Limb (tissue), 2 donors: ENCODE results near the gene TBX18.

Experiments used
- DNase-seq, 2 donors: peaks; one replicate each; pipeline ENCODE4 v3.0.0-alpha.2; 2016; ENCODE audit errors: extremely low spot score in 2 of 2

TBX18 gene

GRCh38 chr6:84764332-84765049, at the start of gene TBX18:
Gene TBX18 (minus strand): TSS chr6:84764598. CDS start chr6:84764181, 417 bp downstream.
- peak; percentile 93 to 95 for DNase-seq

DNA sequence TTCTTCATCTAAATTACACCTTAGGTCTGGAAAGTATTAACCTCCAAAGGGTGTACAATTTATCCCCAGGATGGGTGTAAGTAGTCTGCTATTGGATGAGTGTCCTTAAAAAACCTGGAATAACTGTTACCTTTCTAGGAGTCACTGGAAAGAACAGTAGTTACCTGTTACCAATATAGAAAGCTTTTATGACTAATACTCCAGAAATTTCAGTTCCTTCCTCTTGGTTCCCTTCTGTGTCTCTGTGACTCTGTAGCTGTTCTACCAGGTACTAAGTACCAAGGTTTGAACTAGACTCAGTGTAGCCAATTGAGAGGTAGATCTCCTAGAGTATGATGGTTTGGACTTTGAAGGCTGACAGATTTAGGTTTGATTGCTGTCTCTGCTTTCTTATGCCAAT, 47.0 kb upstream of the TBX18 start:
- DNase-seq, result no peak

GRCh38 chr6:84809455-84809854, 45.1 kb upstream of the TBX18 start:
- DNase-seq, result peak in 1 of 2 donors; percentile 18

GRCh38 chr6:84808491-84809061, 44.2 kb upstream of the TBX18 start:
- DNase-seq, result peak; percentile 35 to 67

GRCh38 chr6:84805145-84805544, 40.7 kb upstream of the TBX18 start:
- no peak for DNase-seq

DNA sequence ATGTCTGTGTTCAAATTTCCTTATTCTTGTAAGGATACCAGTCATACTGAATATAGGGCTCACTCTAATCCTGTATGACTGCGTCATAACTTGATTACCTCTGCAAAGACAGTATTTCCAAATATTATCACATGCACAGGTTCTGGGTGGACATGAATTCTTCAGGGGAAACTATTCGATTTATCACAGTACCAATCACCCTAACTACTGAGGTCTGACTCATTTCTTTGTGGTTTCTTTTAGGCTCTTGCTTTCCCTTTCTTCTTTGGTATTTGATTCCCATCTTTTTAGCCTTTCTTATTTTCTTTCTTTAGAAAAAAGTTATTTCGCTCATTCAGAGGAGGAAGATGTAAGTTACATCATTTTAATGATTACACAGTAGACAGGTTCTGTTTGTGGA, 40.3 kb upstream of the TBX18 start:
- DNase-seq, result no peak

DNA sequence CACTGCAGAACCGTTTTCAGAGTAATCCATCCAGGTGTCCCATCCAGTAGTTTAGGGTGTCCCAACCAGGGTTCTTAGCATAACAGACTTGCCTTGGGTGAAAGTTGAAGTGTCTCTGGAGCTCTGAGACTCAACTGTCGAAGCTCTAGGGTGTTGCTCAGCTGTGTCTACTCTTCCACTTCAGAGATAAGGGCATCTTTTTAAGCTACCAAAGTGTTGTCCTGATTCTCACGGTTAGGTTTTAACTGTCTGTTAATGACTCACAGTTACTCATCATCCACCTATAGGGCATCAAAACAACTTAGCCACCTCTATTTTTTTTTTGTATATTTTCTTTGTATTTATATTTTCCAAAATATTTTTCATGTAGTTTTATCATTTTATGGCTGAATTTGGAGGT, 36.9 kb upstream of the TBX18 start:
- DNase-seq, result no peak

DNA sequence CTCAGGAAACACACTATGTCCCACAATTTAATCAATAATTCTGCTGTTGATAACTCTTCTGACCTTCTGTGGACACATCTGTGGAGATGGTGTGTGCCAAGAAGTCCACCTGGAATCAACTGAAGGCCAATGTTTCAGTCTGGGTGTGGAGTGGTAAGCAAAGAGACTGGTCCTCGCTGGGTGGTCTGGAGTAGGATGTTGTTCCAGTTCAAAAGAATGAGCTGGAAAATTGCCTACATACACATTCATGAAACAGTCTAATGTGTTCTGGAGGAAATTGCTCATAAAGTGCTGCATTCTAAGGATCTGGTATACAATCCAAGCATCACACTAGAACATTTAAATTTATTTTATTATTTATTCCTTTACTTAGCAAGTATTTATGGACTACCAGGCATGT, 33.9 kb upstream of the TBX18 start:
- DNase-seq, result no peak

DNA sequence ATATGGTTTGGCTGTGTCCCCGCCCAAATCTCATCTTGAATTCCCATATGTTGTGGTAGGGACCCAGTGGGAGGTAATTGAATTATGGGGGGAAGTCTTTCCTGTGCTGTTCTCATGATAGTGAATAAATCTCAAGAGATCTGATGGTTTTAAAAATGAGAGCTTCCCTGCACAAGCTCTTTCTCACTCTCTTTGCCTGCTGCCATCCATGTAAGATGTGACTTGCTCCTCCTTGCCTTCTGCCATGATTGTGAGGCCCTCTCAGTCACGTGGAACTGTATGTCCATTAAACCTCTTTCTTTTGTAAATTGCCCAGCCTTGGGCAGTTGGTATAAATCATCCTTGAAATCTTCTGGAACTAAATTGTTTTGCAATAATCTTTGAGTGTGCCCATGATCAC, 31.9 kb upstream of the TBX18 start:
- DNase-seq, result no peak

DNA sequence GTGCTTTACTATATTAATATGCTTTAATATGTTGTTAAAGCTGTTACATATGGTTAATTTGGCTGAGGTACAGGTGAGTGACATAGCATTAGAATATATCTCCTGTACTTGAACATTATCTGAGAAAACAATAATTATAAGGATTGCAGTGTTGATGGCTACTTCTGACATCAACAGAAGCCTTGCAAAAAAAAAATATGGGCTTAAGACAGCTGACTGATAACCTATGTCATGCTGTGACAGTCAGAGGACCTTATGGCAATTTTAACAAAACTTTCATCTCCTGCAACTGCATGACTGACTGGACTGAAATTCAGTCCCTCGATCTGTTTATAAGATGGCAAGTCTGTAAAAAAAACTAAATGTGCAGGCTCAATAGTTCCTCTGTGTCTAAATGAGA, 27.5 kb upstream of the TBX18 start:
- no peak for DNase-seq

GRCh38 chr6:84791233-84791632, 26.8 kb upstream of the TBX18 start:
- DNase-seq, result no peak

DNA sequence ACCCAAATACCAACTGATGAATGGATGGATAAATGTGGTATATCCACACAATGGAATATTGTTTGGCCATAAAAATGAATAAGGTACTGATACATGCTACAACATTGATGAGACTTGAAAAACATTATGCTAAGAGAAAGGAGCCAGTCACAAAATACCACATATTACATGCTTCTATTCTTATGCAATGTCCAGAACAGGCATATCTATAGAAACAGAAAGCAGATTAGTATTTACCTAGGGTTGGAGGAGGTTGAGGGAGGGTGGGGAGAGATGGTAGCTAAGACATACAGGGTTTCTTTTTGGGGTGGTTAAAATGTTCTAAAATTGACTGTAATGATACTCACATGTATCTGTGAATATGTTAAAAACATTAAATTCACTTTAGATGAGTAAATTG, 24.8 kb upstream of the TBX18 start:
- DNase-seq, result no peak

- DNase-seq, result no peak
Observed at GRCh38 chr6:84788689-84789088, 24.3 kb upstream of the TBX18 start.

DNA sequence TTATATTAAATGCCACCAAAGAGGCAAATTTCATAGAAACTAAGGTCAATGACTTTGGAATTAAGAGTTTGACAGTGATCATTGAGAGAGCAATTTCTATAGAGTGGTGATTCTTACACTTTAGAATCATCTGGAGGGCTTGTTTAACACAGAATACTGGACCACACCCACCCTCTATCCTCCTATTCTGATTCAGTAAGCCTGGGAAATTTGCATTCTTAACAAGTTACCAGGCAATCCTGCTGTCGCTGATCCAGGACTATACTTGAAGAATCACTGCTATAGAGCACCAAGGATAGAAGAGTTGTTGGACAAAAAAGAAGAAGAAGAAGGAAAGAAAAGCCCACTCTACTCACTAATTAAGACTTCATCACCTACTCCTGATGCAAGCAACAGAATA, 21.3 kb upstream of the TBX18 start:
- DNase-seq, result no peak

GRCh38 chr6:84779917-84780316, 15.5 kb upstream of the TBX18 start:
- no peak for DNase-seq

DNA sequence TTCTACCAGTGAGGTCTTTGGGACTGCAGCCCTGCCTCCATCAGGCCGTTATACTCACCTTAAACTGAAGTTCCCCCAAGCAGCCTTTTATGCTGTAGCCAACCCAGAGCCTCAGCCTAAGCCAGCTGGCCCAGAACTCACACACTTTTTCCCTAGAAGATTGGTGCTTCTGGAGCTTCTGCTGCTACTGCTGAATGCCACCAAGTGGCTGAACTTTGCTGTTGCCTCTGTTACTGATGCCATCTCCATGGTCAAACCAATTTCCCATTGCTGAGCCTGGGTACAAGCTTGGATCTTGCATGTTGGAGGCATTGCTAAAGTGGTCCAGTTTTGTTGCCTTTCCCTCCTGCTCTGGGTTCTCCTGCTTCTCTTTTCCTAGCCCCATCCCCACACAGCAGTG, 15.0 kb upstream of the TBX18 start:
- no peak for DNase-seq

DNA sequence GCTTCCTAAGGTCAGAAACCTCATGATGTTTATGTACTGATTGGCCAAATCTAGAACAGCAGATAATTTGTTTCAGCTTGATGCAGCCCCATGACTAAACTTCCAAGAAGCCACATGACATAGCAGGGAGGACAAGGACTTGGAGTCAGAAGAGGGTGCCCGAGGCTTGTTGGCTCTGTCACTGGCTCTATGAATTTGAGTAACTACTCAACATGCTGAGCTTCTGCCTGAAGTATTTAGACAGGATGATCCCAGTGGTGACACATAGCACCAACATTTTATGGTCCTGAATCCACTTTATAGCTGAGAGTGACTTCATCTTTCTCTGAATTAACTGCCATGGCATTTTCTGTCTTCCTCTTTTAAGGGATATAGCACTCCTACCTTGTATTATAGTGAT, 13.5 kb upstream of the TBX18 start:
- DNase-seq, result no peak

DNA sequence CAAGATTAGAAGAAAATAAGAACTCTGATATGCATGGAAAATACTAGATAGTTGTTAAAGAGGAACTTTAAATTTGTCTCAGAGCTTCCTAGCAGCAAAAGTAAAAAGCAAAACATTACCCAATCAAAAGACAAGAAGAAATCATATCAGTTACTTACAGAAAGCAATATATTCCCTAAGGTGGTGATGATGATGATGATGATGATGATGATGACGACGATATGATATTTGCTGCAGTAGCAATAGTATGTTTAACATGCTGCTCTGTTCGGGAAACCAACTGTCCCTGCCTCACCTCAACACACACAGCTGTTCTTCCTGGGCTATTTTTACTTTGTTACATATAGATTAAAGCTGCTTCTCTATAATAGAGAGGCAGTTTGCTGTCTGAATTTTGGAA, 12.0 kb upstream of the TBX18 start:
- DNase-seq, result no peak

DNA sequence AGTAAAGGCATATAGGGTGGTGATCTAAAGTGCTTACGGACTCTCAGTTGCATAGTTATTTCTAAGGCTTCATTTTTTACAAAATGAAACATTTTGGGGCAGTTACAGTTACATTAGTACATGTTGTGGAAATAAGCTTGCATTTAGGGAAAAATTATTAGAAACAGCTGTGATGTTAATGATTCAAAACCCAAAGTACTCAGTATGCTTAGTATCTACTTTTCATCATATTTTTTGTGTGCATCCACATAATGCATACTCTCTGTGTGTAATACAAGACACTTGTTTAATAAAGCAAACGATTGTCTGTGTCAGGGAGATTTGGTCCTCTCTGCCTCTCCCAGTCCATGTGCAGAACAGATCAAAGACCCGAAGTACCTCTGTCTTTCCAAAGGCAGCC, 11.4 kb upstream of the TBX18 start:
- DNase-seq, result no peak

GRCh38 chr6:84774985-84775284, 10.5 kb upstream of the TBX18 start:
- DNase-seq, result no peak

GRCh38 chr6:84774157-84774984, 10.0 kb upstream of the TBX18 start:
- peak in 1 of 2 donors; percentile 78 for DNase-seq

DNA sequence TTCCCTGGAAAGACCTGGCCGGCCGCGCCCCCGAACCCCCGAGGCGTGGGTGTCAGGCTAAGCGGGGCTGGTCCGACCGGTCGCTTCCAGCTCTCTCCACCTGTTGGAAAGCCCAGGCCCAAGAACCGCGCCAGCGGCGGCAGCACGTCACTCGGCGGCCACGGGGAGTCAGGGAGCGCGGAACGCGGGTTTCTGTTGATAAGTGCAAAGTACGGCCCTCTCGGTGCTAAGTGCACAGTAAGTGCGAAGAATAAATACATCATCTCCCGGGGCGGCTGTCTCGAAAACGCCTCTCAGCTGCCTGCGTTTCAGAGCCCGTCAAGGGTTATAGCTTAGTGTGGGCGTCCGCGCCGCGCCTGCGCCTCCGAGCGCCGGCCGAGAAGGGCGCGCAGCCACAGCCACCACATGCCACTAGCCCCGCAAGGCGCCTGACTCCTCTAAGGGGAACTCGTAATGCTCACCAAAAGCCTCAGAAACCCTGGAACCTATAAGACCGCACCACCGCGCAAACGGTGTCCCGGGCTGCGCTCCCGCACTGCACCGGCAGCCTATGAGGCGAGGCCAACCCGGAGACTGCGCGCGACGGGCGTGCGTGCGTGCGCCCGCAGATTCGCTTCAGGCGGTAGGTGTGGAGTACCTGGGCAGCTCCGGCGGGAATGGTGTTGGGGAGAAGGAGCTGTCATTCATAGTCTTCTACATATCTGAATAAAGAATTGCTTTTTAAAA, 9.2 kb upstream of the TBX18 start:
- DNase-seq, result peak in 1 of 2 donors; percentile 76
